ENCODE measurements around the gene IGFBP3. TPM values are rescaled to one million over a fixed set of nuclear protein-coding genes. Genes with fewer than 3 reads are reported as not detected.

Gene IGFBP3
- total RNA-seq, 1 donor from 2014 or later: 60.9 TPM

DNA sequence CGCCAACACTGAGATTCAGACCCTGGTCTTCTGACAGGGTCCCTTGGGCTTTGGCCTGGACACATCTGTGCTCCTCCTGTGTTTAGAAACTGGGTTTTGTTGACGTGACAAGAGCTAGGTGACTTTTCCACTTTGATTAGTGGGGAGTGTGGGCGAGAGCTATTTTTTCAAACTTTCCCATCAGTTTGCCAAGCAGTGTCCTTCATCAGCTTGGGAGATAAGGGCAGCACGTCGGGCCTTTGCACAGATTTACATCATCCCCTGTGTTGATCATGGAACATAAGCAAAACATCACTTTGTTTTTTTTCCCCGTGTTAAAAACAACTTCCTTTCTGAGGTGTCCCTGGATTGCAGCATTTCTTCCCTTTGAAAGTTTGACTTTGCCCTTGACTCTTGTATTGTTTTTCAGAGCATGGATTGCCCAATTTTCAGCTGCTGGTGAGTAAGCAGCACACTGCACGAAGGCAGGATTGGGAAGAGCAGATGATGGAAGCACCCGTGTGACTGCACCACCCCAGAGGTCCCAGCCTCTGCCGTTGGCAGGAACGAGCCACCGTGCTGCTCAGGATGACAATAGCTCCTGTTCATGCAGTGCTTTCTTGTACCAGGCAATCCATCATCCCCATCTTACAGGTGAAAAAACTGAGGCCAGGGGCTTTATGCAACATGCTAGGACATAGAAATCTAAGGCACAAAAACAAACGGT is 39.2 kb downstream of the IGFBP3 start:
- no peak for DNase-seq (ENCODE audit: low spot score)
- ATAC-seq: no peak
- intact Hi-C loops (cut with DNase I): no loop called here

DNA sequence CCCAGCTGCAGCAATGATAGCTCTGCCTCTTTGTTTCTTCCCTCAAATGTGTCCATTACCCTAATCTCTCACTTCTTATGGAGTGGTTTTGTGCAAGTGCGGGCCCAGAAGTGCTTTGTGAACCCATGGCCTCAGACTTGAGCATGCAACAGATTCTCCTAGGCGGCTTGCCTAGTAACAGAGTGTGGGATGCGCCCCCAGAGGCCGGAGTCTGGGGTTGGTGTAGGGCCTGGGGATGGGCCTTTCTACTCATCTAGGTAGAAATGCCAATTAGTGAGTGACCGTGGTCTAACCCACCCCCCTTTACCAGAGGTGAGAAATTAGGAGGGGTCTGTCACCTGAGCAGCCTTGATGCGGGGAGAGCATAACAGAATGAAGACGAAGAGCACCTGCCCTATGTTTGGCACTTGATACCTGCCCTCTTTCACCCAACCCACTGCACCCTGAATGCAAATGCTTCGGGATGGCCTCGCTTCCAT is 39.8 kb downstream of the IGFBP3 start:
- DNase-seq (ENCODE audit: low spot score): no peak
- ATAC-seq: no peak
- intact Hi-C loops (cut with DNase I): no loop called here

DNA sequence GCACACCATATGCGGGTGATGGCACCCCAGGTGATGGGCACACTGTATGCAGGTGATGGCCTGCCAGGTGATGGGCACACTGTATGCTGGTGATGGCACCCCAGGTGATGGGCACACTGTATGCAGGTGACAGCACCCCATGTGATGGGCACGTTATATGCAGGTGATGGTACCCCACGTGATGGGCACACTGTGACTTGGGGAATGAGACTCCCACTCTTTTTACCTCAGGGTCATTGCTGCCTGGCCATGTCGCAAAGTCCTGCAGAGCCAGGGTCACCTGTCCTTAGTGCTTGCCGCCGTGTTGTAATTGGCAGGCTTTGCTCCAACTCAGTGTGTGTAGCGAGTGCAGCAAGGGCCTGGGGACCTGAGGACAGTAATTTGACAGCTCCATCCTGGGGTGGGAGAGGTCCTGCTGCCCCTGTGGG is 40.6 kb downstream of the IGFBP3 start:
- DNase-seq (ENCODE audit: low spot score) (no peak), ATAC-seq (no peak)
- intact Hi-C loops (cut with DNase I): no loop called here

DNA sequence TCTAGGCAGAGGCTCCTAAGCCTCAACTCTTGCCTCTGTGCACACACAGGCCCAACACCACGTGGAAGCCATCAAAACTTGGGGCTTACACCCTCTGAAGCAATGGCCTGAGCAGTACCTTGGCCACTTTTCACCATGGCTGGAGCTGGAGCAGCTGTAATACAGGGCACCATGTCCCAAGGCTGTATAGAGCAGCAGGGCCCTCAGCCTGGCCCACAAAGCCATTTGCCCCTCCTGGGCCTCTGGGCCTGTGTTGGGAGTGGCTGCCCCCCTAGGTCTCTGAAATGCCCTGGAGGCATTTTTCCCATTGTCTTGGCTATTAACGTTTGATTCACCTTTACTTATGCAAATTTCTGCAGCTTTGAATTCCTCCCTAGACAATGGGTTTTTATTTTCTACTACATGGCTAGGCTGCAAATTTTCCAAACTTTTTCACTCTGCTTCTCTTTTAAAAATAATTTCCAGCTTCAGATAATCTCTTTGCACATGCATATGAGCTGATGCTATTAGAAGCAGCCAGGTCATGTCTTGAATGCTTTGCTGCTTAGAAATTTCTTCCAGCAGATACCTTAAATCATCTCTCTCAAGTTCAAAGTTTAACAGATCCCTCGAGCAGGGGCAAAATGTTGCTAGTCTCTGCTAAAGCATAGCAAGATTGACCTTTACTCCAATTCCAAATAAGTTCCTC is 42.5 kb downstream of the IGFBP3 start:
- DNase-seq (ENCODE audit: low spot score): no peak
- intact Hi-C loops (cut with DNase I): no loop called here

DNA sequence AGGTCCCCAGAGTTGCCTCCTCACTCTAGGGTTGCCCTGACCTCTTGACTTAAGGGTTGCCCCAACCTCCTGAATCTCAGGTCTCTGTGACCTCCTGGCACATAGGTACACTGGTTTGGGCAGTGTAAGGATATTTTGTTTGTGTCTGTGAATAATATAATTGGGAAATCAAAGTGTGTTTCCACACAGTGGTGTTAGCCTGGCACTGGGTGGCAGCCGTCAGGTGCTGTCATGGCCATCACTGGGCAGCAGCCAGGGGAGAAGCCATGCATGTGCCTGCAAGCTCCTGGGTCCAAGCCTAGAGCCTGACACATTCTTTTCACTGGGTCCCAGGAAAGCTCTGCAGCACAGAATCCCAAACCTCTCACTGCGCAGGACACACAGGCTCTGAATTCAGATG is 44.6 kb downstream of the IGFBP3 start:
- intact Hi-C loops (cut with DNase I): no loop called here

More for the DNA sequence above, 42.5 kb downstream of the IGFBP3 start:
- no peak for ATAC-seq

GRCh38 chr7:45874408-45875131 is 46.5 kb downstream of the IGFBP3 start:
- DNase-seq (ENCODE audit: low spot score) (no peak), ATAC-seq (no peak)
- intact Hi-C loops (cut with DNase I): no loop called here

More for the DNA sequence above, 44.6 kb downstream of the IGFBP3 start:
- no peak for DNase-seq (ENCODE audit: low spot score)
- no peak for ATAC-seq

GRCh38 chr7:45873355-45873754 is 47.7 kb downstream of the IGFBP3 start:
- intact Hi-C loops (cut with DNase I): no loop called here
- no peak for ATAC-seq
- DNase-seq (ENCODE audit: low spot score): no peak

- DNase-seq (ENCODE audit: low spot score) (no peak), ATAC-seq (no peak)
- intact Hi-C loops (cut with DNase I): no loop called here
Observed at GRCh38 chr7:45873035-45873354, 48.1 kb downstream of the IGFBP3 start, which contains the start of gene CCDC201. CCDC201 (minus strand) TSS chr7:45873082; CDS start chr7:45873007, 75 bp downstream.

GRCh38 chr7:45872116-45873034 is 48.7 kb downstream of the IGFBP3 start:
- ATAC-seq: no peak
- intact Hi-C loops (cut with DNase I): no loop called here
- DNase-seq (ENCODE audit: low spot score): no peak

DNA sequence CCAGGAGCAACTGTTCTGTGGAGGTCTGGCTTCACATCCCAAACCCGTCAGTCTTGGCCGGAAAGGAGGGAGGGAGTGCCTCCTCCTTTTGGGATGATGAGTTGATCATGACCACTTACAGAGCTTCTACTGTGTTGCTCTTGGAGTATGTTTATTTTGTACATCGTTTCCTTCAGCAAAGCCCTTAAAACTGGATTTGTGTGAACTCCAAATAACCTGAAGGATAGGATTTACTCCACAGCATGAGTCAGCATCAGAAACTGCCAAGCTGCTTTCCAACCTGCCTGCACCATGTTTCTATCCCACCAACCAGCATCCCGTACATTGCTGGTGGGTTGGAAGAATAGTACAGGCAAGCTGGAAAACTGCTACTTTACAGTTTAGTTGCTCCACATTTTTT is 51.6 kb downstream of the IGFBP3 start:
- no peak for DNase-seq (ENCODE audit: low spot score)

GRCh38 chr7:45867471-45867870 is 53.6 kb downstream of the IGFBP3 start:
- intact Hi-C loops (cut with DNase I): no loop called here
- DNase-seq (ENCODE audit: low spot score) (no peak), ATAC-seq (no peak)

More for the DNA sequence above, 51.6 kb downstream of the IGFBP3 start:
- no peak for ATAC-seq
- intact Hi-C loops (cut with DNase I): no loop called here

DNA sequence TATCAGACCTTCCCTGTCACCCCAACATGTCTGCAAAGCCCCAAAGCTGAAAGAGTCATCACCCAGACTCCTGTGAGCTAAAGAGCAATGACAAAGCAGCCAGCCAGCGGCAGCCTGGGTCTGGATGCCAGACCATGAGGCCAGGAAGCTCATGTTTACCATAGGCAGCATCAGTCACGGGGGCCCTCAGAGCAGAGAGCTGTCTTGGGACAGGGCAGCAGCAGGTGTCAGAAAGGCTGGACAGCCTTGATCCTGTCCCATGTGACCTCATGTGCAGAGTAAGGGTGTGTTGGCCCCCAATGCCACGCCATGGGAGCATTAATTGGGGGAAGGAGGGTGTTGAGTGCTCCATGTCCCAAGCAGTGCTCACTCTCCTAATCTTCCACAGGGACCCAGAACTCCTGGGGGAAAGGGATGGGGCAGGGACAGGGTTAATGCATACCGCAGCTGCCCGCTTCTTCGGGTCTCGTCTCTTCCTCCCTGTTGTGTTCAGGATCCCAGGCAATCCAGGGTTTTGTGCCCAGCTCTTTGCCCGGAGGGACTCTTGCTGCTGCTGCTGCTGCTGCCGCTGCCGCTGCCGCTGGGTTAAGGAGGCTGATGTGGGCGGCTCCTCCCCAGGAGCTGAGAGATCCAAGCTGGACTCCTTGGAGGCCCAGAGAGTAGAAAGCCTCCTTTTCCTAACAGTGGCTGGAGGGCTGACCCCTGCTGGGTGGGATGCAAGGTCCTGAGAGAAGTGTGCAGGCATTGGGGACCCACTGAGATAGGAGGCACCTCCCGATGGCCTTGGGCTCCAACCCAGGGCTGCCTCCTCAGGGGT is 55.3 kb downstream of the IGFBP3 start:
- no peak for ATAC-seq
- no peak for DNase-seq (ENCODE audit: low spot score)
- intact Hi-C loops (cut with DNase I): no loop called here

GRCh38 chr7:45863715-45864114 is 57.4 kb downstream of the IGFBP3 start:
- ATAC-seq: no peak

More at GRCh38 chr7:45863715-45864114, 57.4 kb downstream of the IGFBP3 start:
- intact Hi-C loops (cut with DNase I): no loop called here
- no peak for DNase-seq (ENCODE audit: low spot score)

Other genes with a start within 250 kb of the IGFBP3 start
- not detected for gene CCDC201, start 48.2 kb downstream of the IGFBP3 start, total RNA-seq
- gene IGFBP1, start 32.8 kb downstream of the IGFBP3 start, total RNA-seq: not detected

Data from sciatic nerve (tissue), 2 donors.